ENCODE results near the gene RYR2.

- TF ChIP-seq CTCF (IDR thresholded peaks at IDR 0.05) (no peak), POLR2A (IDR thresholded peaks at IDR 0.05) (no peak), POLR2AphosphoS5 (IDR thresholded peaks at IDR 0.05) (no peak)
Measured at GRCh38 chr1:237873487-237874211, 831.7 kb downstream of the RYR2 start.
